ENCODE measurements around the gene PEX14. TPM values are rescaled to one million over a fixed set of nuclear protein-coding genes. Genes with fewer than 3 reads are reported as not detected.

Gene PEX14
- total RNA-seq, 2 donors from 2014 or later: 19.5 to 29.3 TPM

DNA sequence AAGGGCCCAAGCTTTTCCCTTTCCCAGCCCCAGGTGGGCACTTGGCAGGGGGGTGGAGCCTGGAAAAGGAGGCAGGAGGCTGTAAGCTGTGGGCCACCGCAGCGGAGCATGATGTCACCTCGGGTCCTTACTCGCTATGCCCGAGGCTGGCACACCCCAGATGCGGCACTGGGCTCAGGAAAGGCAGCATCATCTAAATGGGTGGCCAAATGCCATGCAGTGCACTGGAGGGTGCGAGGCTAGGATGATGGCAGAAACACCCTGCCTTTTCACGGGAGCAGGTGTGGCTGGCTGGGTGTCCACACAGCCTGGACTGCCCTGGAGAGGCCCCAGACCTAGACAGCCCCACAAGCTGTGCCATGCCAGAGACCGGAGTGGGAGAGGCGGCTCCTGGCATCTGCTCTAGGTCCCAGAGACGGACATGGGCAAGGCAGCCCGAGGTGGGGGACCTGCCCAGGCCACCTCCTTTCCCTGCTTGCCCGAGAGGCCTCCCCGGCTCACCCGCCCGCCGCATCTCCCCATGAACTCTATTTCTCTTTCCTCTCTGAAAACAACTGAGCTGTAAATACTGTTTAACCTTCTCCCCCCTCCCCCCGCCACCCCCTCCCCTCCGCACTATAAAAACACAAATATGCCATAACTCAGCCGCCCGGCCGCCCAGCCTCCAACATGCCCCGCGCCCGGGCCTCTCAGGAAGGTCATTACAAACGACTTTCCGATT lies 197.0 kb downstream of the PEX14 start:
- TF ChIP-seq, protein P1, sequence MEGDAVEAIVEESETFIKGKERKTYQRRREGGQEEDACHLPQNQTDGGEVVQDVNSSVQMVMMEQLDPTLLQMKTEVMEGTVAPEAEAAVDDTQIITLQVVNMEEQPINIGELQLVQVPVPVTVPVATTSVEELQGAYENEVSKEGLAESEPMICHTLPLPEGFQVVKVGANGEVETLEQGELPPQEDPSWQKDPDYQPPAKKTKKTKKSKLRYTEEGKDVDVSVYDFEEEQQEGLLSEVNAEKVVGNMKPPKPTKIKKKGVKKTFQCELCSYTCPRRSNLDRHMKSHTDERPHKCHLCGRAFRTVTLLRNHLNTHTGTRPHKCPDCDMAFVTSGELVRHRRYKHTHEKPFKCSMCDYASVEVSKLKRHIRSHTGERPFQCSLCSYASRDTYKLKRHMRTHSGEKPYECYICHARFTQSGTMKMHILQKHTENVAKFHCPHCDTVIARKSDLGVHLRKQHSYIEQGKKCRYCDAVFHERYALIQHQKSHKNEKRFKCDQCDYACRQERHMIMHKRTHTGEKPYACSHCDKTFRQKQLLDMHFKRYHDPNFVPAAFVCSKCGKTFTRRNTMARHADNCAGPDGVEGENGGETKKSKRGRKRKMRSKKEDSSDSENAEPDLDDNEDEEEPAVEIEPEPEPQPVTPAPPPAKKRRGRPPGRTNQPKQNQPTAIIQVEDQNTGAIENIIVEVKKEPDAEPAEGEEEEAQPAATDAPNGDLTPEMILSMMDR (IDR thresholded peaks at IDR 0.05): no peak
- no peaks in the 10 kb centered on the region for H3K36me3 ChIP-seq
- H3K9me3 ChIP-seq: no peaks in the 10 kb centered on the region
- H3K9ac ChIP-seq (ENCODE audit: low read depth in 2 of 2, low read length in 2 of 2): no peak overlapping the region
- H3K4me3 ChIP-seq: no peak overlapping the region
- no peaks in the 10 kb centered on the region for H3K27me3 ChIP-seq
- H3K27ac ChIP-seq: no peak overlapping the region
- no peak for DNase-seq
- intact Hi-C loops (cut with DNase I): no loop called here
- H3K4me1 ChIP-seq: peaks cover 22% of the 10 kb centered on the region

DNA sequence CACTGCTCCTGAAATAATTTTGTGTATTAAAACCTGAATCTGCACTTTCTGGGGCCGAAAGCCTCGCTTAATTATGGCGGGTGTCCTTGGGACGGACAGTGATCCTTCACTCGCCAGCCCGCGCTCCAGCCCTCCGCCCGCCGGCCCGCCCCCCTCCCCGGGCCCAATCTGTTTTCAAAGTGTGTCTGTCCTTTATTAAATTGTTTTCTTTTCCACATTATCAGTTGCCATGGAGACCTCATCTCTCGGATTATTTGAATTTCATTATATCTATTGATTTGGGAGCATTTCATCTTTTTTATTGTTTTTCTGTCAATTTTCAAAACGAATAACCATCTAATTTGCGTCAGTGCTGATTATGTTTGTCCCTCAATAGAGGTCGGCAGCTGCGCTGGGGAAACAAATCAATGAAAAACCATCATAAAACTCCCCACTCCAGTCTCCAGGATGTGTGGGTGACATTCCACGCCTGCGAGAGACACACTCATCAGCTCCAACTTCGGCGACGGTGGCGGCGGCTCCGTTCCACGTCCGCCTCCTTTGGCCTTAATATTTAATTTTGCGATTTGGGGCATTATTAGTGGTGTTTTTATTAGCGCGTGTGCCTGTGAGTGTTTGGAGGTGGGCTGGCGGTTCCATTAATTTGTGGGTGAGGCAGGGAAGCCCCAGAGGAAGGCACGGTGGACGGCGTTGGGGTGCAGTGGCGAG lies 197.7 kb downstream of the PEX14 start:
- Histone ChIP-seq H3K9me3 (no peaks in the 10 kb centered on the region), H3K36me3 (no peaks in the 10 kb centered on the region), H3K4me3 (no peak overlapping the region), H3K27ac (no peak overlapping the region), H3K4me1 (peaks cover 23% of the 10 kb centered on the region), H3K9ac (ENCODE audit: low read depth in 2 of 2, low read length in 2 of 2) (no peak overlapping the region), H3K27me3 (no peaks in the 10 kb centered on the region)
- TF ChIP-seq, protein P1 (IDR thresholded peaks at IDR 0.05): no peak
- intact Hi-C loops (cut with DNase I): no loop called here
- DNase-seq: no peak

DNA sequence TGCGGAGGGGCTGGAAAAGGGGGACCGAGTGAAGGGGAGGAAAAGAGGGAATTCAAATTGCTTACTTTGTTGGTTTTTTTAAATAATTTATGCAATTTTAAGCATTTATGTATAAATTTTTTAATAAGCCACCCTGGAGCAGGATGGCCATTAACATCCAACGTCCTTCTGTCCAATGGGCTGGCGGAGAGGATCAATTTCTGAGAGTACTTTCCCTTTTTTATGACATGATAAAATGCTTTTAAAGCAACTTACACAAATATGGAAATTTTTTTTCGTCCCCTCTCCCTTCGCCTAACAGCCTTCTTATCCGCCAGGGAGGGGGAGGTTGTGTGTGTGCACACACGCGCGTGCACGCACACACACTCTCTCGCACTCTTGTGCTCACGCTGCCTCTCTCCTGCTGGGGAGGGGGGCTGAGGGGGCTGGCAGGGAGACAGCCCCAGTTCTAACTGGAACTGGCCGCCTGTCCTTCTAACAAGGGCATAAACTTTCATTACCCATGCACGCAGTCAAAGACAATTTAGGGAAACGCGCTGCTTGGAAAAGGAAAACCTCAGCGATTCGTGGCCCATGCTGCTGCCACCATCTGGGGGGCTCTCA lies 198.5 kb downstream of the PEX14 start:
- Histone ChIP-seq H3K9ac (ENCODE audit: low read depth in 2 of 2, low read length in 2 of 2) (peak overlapping the region in 1 of 2 donors; percentile 12), H3K27ac (no peak overlapping the region), H3K27me3 (no peaks in the 10 kb centered on the region), H3K4me3 (no peak overlapping the region), H3K36me3 (no peaks in the 10 kb centered on the region), H3K9me3 (no peaks in the 10 kb centered on the region), H3K4me1 (peaks cover 29% of the 10 kb centered on the region)
- TF ChIP-seq, protein P1 (IDR thresholded peaks at IDR 0.05): no peak
- intact Hi-C loops (cut with DNase I): no loop called here
- no peak for DNase-seq

DNA sequence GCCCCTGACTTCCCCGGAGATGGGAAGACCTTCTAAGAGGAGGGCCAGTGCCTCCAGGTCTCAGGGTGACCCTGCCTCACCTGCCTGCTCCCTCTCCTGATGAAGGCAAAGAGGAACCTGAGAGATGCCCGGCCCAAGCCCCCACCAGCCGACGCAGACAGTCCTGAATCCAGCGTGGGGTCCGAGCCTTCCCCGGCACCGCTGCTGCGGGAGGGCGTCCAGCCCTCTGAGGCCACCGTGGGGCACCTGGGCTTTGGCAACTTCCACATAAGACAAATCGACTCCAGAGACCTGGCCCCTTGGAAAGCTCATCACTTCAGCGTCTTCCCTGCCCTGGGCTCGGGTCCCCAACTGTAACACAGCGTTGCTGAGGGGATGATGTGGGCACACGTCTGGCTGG lies 199.5 kb downstream of the PEX14 start:
- no peaks in the 10 kb centered on the region for H3K9me3 ChIP-seq
- no peaks in the 10 kb centered on the region for H3K27me3 ChIP-seq
- intact Hi-C loops (cut with DNase I): no loop called here
- TF ChIP-seq, protein P1 (IDR thresholded peaks at IDR 0.05): no peak
- peak overlapping the region; percentile 66 for H3K27ac ChIP-seq
- H3K36me3 ChIP-seq: no peaks in the 10 kb centered on the region
- H3K4me1 ChIP-seq: peaks cover 29% of the 10 kb centered on the region
- no peak overlapping the region for H3K4me3 ChIP-seq
- no peak for DNase-seq
- H3K9ac ChIP-seq (ENCODE audit: low read depth in 2 of 2, low read length in 2 of 2): no peak overlapping the region

DNA sequence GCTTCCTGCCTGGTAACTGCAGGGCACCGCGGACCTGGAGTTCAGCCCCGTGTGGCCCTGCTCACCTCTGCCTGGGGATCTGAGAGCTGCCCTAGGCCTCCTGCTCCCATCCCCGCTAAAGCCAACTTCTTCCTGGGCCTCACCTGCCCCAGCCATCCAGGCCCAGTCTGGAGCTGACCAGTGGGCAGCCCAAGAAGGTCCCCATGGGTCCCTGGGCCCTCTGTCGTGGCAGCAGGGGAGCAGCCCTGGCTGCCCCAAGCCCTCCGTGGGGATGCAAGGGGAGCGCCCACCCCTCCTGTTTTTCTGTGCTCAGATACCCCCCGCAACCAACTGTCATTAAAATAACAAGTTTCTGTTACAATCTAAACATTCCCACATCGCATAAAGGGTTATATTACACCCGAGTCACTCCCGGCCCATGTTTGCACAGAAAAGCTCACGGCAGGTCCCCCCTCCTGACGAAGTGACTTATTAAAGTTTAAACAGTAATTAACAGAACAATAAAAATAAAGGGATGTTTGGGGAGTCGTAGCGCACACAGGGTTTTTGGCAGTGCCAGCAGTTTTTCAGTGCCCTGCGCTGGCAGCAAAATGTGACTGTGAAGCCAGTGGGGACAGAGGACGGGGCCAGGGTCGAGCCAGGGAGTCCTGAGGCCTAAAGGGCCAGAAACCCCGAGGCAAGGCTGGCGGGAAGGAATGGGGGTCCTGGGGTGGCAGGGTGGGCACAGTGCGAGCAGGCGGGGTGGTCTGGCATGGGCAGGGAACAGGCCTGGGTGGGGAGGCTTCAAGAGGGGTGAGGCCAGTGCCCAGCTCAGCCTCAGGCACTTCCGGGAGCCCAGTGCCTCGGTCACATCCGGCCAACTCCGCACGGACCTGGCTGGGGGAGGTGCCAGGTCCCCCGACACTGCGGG lies 200.2 kb downstream of the PEX14 start:
- H3K4me1 ChIP-seq: peaks cover 29% of the 10 kb centered on the region
- peak overlapping the region; percentile 46 to 61 for H3K9ac ChIP-seq (ENCODE audit: low read depth in 2 of 2, low read length in 2 of 2)
- H3K4me3 ChIP-seq: no peak overlapping the region
- intact Hi-C loops (cut with DNase I): no loop called here
- H3K27me3 ChIP-seq: no peaks in the 10 kb centered on the region
- no peak for DNase-seq
- H3K9me3 ChIP-seq: no peaks in the 10 kb centered on the region
- H3K27ac ChIP-seq: peak overlapping the region; percentile 66
- no peaks in the 10 kb centered on the region for H3K36me3 ChIP-seq
- TF ChIP-seq, protein P1 (IDR thresholded peaks at IDR 0.05): no peak

Data from colonic mucosa (tissue), 4 donors.